Spinal cord (tissue), 10 donors: Measurements from ENCODE around the gene BNIPL. TPM values are rescaled to one million over a fixed set of nuclear protein-coding genes. Genes with fewer than 3 reads are reported as not detected.

Source experiments
- DNase-seq, 6 donors: peaks; one replicate each; pipeline versions ENCODE4 v3.0.0 to v3.0.0-alpha.2; 2013 to 2015; ENCODE audit warnings: low spot score in 6 of 6, low read depth in 4 of 6
- H3K27ac ChIP-seq: one replicate; pipeline ENCODE4 v1.5.1; 2013; ENCODE audit warnings: low read depth, low read length, control low read depth
- H3K27me3 ChIP-seq: one replicate; pipeline ENCODE4 v1.6.1; 2013; ENCODE audit warnings: low read length; ENCODE audit not compliant: control insufficient read depth, insufficient read depth
- H3K36me3 ChIP-seq: one replicate; pipeline ENCODE4 v1.6.1; 2013; ENCODE audit warnings: low read length; ENCODE audit not compliant: control insufficient read depth, insufficient read depth
- H3K4me1 ChIP-seq: one replicate; pipeline ENCODE4 v1.6.1; 2013; ENCODE audit warnings: low read length; ENCODE audit not compliant: control insufficient read depth, insufficient read depth
- H3K4me3 ChIP-seq: one replicate; pipeline ENCODE4 v1.5.1; 2013; ENCODE audit warnings: low read depth, low read length, control low read depth
- H3K9me3 ChIP-seq: one replicate; pipeline ENCODE4 v1.6.1; 2013; ENCODE audit warnings: low read length; ENCODE audit not compliant: control insufficient read depth, insufficient read depth
- WGBS: methylation state at CpG from one replicate; pipeline ENCODE4 v1.1.5; 2013; ENCODE audit warnings: missing lambda C conversion rate; ENCODE audit not compliant: insufficient coverage; 5-methylcytosine and 5-hydroxymethylcytosine counted together
- polyA plus RNA-seq, 2 donors: library from polyadenylated mRNA; unstranded; fragments of 120-200 nt; gene quantifications; one replicate each; pipeline ENCODE4 v1.2.1, GENCODE V29; 2013; ENCODE audit not compliant: insufficient read length in 2 of 2
- total RNA-seq, 2 donors: library from RNA; depleted of rRNA in 1 of 2; stranded (reverse); fragments of 120-200 nt in 1 of 2; fragments of >200 nt in 1 of 2; gene quantifications; one replicate each; pipeline versions ENCODE4 v1.2.3 to v1.2.4, GENCODE V29; 2013 to 2014
- donor health status: healthy.

The BNIPL gene
- total and polyA plus RNA-seq, 4 donors: 0.20 to 0.93 (median 0.78) TPM

GRCh38 chr1:150999926-151000325 is 36.5 kb upstream of the BNIPL start:
- Histone ChIP-seq H3K36me3 (peaks cover 42% of the 10 kb centered on the region), H3K4me1 (peaks cover 23% of the 10 kb centered on the region), H3K4me3 (no peak overlapping the region), H3K9me3 (no peaks in the 10 kb centered on the region), H3K27me3 (no peaks in the 10 kb centered on the region), H3K27ac (no peak overlapping the region)
- DNase-seq: no peak
- no CpG with 5 or more reads among the region's 2 CpGs for WGBS

DNA sequence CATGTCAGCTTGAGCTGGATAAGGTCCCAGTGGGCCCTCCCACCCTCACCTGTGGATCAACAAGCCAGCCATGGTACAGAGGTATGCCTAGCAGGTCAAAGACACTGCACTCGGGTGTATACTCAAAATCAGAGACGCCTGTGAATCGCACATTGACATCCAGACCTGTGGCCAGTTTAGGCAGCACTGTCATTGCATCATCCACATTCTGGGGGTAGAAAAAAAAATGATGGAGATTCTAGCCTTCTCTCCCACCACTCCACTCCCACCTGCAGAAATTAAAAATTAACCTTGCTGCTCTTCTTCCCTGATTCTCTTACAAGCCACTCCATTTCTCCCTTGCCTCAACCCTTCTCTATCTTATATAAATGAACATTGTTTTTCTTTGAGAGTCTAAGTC is 36.0 kb upstream of the BNIPL start:
- DNase-seq: no peak
- Histone ChIP-seq H3K9me3 (no peaks in the 10 kb centered on the region), H3K4me3 (no peak overlapping the region), H3K27me3 (no peaks in the 10 kb centered on the region), H3K4me1 (peaks cover 28% of the 10 kb centered on the region), H3K27ac (no peak overlapping the region), H3K36me3 (peaks cover 42% of the 10 kb centered on the region)
- no CpG with 5 or more reads among the region's 3 CpGs for WGBS

DNA sequence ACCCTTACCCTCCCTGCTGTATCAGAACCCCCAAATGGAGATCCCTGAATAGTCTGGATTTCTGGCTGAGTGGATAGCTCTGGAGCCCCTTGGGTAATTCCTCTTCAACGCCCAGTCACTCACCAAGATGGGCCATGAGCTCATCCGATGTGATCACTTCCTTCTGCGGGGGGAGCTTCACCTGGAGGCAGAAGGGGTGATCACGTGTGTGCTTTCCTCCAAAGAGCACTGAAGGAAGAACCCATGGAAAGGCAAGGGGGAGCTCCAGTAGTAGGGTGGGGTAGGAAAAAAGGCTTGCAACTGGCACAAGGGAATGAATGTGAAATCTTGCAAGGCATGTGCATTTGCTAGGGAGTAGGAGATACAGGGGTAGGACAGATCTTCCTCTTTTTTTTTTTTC is 34.8 kb upstream of the BNIPL start:
- Histone ChIP-seq H3K4me3 (no peak overlapping the region), H3K27ac (no peak overlapping the region), H3K4me1 (peaks cover 34% of the 10 kb centered on the region), H3K27me3 (no peaks in the 10 kb centered on the region), H3K36me3 (peaks cover 40% of the 10 kb centered on the region), H3K9me3 (no peaks in the 10 kb centered on the region)
- WGBS: 93% methylated on average over 3 of the region's 4 CpGs
- DNase-seq: no peak

- Histone ChIP-seq H3K9me3 (no peaks in the 10 kb centered on the region), H3K36me3 (peaks cover 36% of the 10 kb centered on the region), H3K4me3 (no peak overlapping the region), H3K4me1 (peaks cover 38% of the 10 kb centered on the region), H3K27ac (no peak overlapping the region), H3K27me3 (no peaks in the 10 kb centered on the region)
- 100% methylated on average over 3 of the region's 3 CpGs for WGBS
- no peak for DNase-seq
These were observed 34.3 kb upstream of the BNIPL start for GRCh38 chr1:151002051-151002450.

DNA sequence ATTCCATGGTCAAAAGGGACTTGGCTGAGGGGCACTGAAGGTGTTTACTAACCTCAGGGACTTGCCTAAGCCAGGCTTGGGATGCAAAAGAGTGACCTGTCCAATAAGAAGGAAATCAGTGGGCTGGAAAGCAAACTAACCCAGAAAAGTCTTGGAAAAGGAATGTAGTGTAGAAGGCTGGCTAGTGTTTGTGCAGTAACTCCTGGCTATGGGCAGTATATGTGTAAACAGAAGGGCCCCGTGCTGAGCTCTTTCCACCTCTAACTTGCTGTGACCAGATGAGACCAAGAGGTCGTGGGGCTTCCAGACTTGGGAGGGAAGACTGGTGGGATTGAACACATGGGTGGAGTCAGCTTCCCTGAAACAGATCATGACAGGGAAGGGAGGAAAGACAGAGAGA is 33.8 kb upstream of the BNIPL start:
- DNase-seq: no peak
- Histone ChIP-seq H3K27ac (no peak overlapping the region), H3K4me1 (peaks cover 44% of the 10 kb centered on the region), H3K27me3 (no peaks in the 10 kb centered on the region), H3K9me3 (no peaks in the 10 kb centered on the region), H3K36me3 (peaks cover 30% of the 10 kb centered on the region), H3K4me3 (no peak overlapping the region)
- WGBS: 56% methylated on average over 2 of the region's 2 CpGs

- Histone ChIP-seq H3K36me3 (peaks cover 25% of the 10 kb centered on the region), H3K27ac (no peak overlapping the region), H3K27me3 (no peaks in the 10 kb centered on the region), H3K9me3 (no peaks in the 10 kb centered on the region), H3K4me3 (no peak overlapping the region), H3K4me1 (peaks cover 45% of the 10 kb centered on the region)
- no peak for DNase-seq
These were observed 33.2 kb upstream of the BNIPL start for GRCh38 chr1:151003180-151003579.

GRCh38 chr1:151005729-151006319 is 30.6 kb upstream of the BNIPL start:
- DNase-seq: peak in 1 of 6 donors; percentile 18

DNA sequence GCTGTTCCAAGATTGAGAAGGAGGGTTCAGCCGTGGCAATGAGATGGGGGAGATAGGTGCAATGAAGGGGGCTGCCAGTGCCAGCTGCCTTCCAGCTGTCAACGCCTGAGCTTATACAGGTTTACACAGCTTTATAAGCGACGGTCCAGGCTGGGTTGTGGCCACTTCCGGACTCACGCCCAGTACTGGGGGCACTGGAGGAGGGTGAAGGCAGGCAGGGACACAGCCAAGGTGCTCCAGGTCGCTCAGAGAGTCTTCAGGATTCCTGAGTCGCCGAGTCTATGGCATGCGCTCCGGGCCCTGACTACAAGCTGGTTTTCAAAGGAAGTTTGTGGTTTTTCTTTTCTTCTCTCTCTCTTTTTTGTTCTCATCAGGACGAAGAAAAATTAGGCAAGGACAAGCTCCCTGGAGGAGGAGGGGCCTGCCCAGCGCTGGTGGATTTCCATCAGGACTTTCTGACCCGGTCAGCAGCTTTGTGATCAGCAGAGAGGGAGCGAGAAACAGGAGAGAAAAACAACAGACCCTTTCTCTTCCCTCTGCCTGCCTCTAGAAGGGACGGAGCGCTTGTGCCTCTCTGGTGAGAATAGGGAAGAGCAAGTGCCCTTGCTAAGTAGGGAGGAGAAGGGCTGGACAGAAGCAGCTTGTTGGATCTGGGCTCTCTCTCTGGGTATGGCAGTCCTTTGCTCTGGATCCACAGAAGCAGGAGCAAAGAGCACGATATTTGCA is 29.9 kb upstream of the BNIPL start, which contains the start of gene MINDY1:
Gene MINDY1 (minus strand): TSS at position 576 of the 726 bp plus-strand sequence. CDS start 4,285 bp downstream, outside the sequence.
- H3K4me1 ChIP-seq: peaks cover 54% of the 10 kb centered on the region
- H3K4me3 ChIP-seq: peak within 1 kb of the TSS; percentile 97

More at GRCh38 chr1:151005729-151006319, 30.6 kb upstream of the BNIPL start:
- 40% methylated on average over 1 of the region's 4 CpGs for WGBS
- Histone ChIP-seq H3K4me3 (peak overlapping the region; percentile 72), H3K4me1 (peaks cover 54% of the 10 kb centered on the region), H3K27ac (peak overlapping the region; percentile 97), H3K27me3 (no peaks in the 10 kb centered on the region), H3K9me3 (no peaks in the 10 kb centered on the region), H3K36me3 (peaks cover 12% of the 10 kb centered on the region)

GRCh38 chr1:151007853-151008243 is 28.5 kb upstream of the BNIPL start:
- H3K27me3 ChIP-seq: no peaks in the 10 kb centered on the region
- peaks cover 2% of the 10 kb centered on the region for H3K36me3 ChIP-seq
- no peak for DNase-seq
- no peaks in the 10 kb centered on the region for H3K9me3 ChIP-seq
- H3K4me3 ChIP-seq: peak overlapping the region; percentile 97
- WGBS: 0% methylated on average over 1 of the region's 4 CpGs
- peaks cover 59% of the 10 kb centered on the region for H3K4me1 ChIP-seq
- peak overlapping the region; percentile 97 for H3K27ac ChIP-seq

More for the DNA sequence above, 29.9 kb upstream of the BNIPL start, which contains the start of gene MINDY1:
- Histone ChIP-seq H3K27me3 (no peaks in the 10 kb centered on the region), H3K27ac (peak within 1 kb of the TSS; percentile 97), H3K9me3 (no peaks in the 10 kb centered on the region), H3K36me3 (peaks cover 7% of the 10 kb centered on the region)
- DNase-seq: peak in 5 of 6 donors; percentile 62 to 94 (median 64)
- WGBS: 2% methylated on average over 10 of the region's 18 CpGs
